OCI-LY1 (cell line): Measurements from ENCODE around the gene HLTF.

ENCODE experiments used
- H2AFZ ChIP-seq: fragments of 200-600 bp; sonication (generic), shearing (Covaris generic); 2 replicates; pipeline ENCODE4 v1.6.0; 2014; ENCODE audit warnings: antibody characterized with exemption, mild to moderate bottlenecking, low read length
- H3F3A ChIP-seq: fragments of 200-600 bp; sonication (generic), shearing (Covaris generic); 2 replicates; pipeline ENCODE4 v1.6.0; 2014; ENCODE audit warnings: mild to moderate bottlenecking, antibody characterized with exemption, low read length, moderate library complexity; ENCODE audit not compliant: insufficient read depth
- H3K27ac ChIP-seq: fragments of 200-600 bp; sonication (generic); 2 replicates; pipeline ENCODE4 v1.5.1; 2014; ENCODE audit warnings: low read length, mixed run types, mild to moderate bottlenecking, low read depth; ENCODE audit not compliant: poor library complexity, severe bottlenecking
- H3K27me3 ChIP-seq: fragments of 200-600 bp; sonication (generic); 2 replicates; pipeline ENCODE4 v1.6.0; 2014; ENCODE audit warnings: antibody characterized with exemption, mild to moderate bottlenecking, low read length, moderate library complexity; ENCODE audit not compliant: insufficient read depth
- H3K36me3 ChIP-seq: fragments of 200-600 bp; sonication (generic); 2 replicates; pipeline ENCODE4 v1.6.1; 2014; ENCODE audit warnings: mild to moderate bottlenecking, antibody characterized with exemption, low read length, moderate library complexity, mixed read lengths; ENCODE audit not compliant: insufficient read depth
- H3K4me1 ChIP-seq: fragments of 200-600 bp; sonication (generic); 2 replicates; pipeline ENCODE4 v1.5.1; 2014; ENCODE audit warnings: mild to moderate bottlenecking, low read length, moderate library complexity; ENCODE audit not compliant: insufficient read depth, severe bottlenecking
- H3K4me2 ChIP-seq: fragments of 200-600 bp; sonication (generic), shearing (Covaris generic); 2 replicates; pipeline ENCODE4 v1.6.1; 2014; ENCODE audit warnings: low read length
- H3K4me3 ChIP-seq: fragments of 200-600 bp; sonication (generic); 2 replicates; pipeline ENCODE4 v1.5.1; 2014; ENCODE audit warnings: low read length, low read depth, mild to moderate bottlenecking, mixed read lengths; ENCODE audit not compliant: poor library complexity, severe bottlenecking
- H3K79me2 ChIP-seq: fragments of 200-600 bp; shearing (Covaris generic); 2 replicates; pipeline ENCODE4 v1.6.1; 2016; ENCODE audit warnings: mixed run types, low read length, mixed read lengths; ENCODE audit not compliant: insufficient read depth
- H3K9ac ChIP-seq: fragments of 200-600 bp; sonication (generic), shearing (Covaris generic); 2 replicates; pipeline ENCODE4 v1.6.1; 2014; ENCODE audit warnings: mild to moderate bottlenecking, low read length, mixed read lengths
- H3K9me2 ChIP-seq: fragments of 200-600 bp; sonication (generic), shearing (Covaris generic); 2 replicates; pipeline ENCODE4 v1.6.1; 2014; ENCODE audit warnings: low read depth, mild to moderate bottlenecking, low read length, mixed read lengths
- H3K9me3 ChIP-seq: fragments of 200-600 bp; shearing (Covaris generic); 2 replicates; pipeline ENCODE4 v1.6.1; 2014; ENCODE audit warnings: low read length, mixed read lengths
- H4K20me1 ChIP-seq: fragments of 200-600 bp; sonication (generic), shearing (Covaris generic); 2 replicates; pipeline ENCODE4 v1.6.0; 2016; ENCODE audit warnings: mild to moderate bottlenecking, low read length; ENCODE audit not compliant: insufficient read depth
- EZH2 ChIP-seq: fragments of 200-600 bp; sonication (generic), shearing (Covaris generic); IDR thresholded peaks from 2 replicates; pipeline ENCODE4 v1.8.0; 2017; ENCODE audit warnings: borderline replicate concordance, mixed run types, mild to moderate bottlenecking, antibody characterized with exemption, low read length, moderate library complexity, mixed read lengths
- TF ChIP-seq, protein P1 (sequence below): fragments of 200-600 bp; sonication (generic), shearing (Covaris generic); IDR thresholded peaks from 2 replicates; pipeline ENCODE4 v1.5.1; 2017; ENCODE audit warnings: mild to moderate bottlenecking, antibody characterized with exemption, low read length, moderate library complexity, mixed read lengths

HLTF gene, protein sequence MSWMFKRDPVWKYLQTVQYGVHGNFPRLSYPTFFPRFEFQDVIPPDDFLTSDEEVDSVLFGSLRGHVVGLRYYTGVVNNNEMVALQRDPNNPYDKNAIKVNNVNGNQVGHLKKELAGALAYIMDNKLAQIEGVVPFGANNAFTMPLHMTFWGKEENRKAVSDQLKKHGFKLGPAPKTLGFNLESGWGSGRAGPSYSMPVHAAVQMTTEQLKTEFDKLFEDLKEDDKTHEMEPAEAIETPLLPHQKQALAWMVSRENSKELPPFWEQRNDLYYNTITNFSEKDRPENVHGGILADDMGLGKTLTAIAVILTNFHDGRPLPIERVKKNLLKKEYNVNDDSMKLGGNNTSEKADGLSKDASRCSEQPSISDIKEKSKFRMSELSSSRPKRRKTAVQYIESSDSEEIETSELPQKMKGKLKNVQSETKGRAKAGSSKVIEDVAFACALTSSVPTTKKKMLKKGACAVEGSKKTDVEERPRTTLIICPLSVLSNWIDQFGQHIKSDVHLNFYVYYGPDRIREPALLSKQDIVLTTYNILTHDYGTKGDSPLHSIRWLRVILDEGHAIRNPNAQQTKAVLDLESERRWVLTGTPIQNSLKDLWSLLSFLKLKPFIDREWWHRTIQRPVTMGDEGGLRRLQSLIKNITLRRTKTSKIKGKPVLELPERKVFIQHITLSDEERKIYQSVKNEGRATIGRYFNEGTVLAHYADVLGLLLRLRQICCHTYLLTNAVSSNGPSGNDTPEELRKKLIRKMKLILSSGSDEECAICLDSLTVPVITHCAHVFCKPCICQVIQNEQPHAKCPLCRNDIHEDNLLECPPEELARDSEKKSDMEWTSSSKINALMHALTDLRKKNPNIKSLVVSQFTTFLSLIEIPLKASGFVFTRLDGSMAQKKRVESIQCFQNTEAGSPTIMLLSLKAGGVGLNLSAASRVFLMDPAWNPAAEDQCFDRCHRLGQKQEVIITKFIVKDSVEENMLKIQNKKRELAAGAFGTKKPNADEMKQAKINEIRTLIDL

DNA sequence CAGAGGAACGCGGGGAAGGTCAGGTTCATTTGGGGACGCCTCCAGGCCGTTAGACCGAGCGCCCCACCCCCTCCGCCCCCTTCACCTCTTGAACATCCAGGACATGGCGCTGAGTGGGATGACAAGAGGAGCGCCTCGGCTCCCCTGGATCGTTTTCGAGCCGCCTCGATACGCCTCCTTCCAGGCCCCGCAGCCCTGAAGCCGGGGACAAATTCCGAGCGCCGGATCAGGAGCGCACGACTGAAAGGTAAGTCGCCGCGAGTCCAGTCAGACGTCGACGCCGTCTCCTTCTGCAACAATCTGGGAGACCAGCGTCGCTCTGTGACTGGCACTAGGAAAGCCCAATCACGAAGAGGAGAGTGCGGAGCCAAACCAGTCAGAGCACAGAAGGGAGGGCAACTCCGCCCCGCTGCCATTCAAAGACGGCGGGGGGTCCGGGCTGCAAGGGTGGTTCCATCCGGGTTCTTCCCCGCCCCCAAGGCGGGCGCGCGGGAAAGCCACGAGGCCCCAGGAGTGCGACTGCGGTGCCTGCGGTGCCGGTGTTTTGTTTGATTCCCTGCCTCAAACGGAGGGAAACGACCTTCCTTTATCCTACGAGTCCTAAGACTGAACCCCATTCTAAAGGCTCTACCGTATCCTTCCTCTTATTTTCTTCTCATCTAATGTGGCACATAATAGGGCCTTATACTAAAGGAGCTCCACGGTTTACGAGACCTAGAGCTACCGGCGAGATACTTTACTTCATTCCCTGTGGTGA lies at the start of gene HLTF:
Gene HLTF, minus strand, starts transcription at position 302 of the 757 bp plus-strand sequence. Its CDS starts 197 bp downstream, at position 105.
- peak within 1 kb of the TSS; percentile 89 for H3K4me2 ChIP-seq
- no peaks in the 10 kb centered on the region for H3K9me2 ChIP-seq
- H3K9me3 ChIP-seq: no peaks in the 10 kb centered on the region
- no peaks in the 10 kb centered on the region for H4K20me1 ChIP-seq
- peaks cover 34% of the 10 kb centered on the region for H3K36me3 ChIP-seq
- peaks cover 29% of the 10 kb centered on the region for H3K4me1 ChIP-seq
- 0 out of 2 replicates have a peak, but pooled peaks cover 6% of the 10 kb centered on the region for H3F3A ChIP-seq
- H3K79me2 ChIP-seq: peaks cover 37% of the 10 kb centered on the region
- peak within 1 kb of the TSS; percentile 90 for H2AFZ ChIP-seq
- peak within 1 kb of the TSS; percentile 66 for H3K9ac ChIP-seq
- peak within 1 kb of the TSS; percentile 67 for H3K4me3 ChIP-seq
- no peak for TF ChIP-seq EZH2
- TF ChIP-seq, protein P1, sequence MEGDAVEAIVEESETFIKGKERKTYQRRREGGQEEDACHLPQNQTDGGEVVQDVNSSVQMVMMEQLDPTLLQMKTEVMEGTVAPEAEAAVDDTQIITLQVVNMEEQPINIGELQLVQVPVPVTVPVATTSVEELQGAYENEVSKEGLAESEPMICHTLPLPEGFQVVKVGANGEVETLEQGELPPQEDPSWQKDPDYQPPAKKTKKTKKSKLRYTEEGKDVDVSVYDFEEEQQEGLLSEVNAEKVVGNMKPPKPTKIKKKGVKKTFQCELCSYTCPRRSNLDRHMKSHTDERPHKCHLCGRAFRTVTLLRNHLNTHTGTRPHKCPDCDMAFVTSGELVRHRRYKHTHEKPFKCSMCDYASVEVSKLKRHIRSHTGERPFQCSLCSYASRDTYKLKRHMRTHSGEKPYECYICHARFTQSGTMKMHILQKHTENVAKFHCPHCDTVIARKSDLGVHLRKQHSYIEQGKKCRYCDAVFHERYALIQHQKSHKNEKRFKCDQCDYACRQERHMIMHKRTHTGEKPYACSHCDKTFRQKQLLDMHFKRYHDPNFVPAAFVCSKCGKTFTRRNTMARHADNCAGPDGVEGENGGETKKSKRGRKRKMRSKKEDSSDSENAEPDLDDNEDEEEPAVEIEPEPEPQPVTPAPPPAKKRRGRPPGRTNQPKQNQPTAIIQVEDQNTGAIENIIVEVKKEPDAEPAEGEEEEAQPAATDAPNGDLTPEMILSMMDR: no peak
- no peaks in the 10 kb centered on the region for H3K27me3 ChIP-seq
- H3K27ac ChIP-seq: peak within 1 kb of the TSS; percentile 34

DNA sequence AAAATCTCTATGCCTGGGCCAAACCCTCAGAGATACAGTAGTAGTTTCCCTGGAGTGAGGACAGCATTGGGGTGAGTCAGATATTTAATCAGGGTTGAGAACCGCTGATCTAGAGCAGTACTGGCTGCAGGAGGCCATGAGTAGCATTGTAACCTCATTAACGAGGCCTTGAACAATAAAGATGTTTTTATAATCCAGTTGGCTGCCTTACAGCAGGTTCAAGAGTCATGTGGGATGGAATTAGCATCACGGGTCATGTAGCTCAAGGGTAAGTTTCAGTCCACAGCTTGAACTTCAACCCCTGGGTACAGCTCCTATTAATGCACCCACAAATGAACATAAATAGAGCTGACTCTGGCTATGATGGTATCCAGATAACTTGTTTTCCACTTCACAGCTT lies 48.2 kb upstream of the HLTF start:
- H2AFZ ChIP-seq: no peak overlapping the region
- H4K20me1 ChIP-seq: no peaks in the 10 kb centered on the region
- no peak overlapping the region for H3K27ac ChIP-seq
- peaks cover 11% of the 10 kb centered on the region; the same call in 1 of the 2 replicates for H3K36me3 ChIP-seq
- H3K9me2 ChIP-seq: no peaks in the 10 kb centered on the region
- no peak overlapping the region for H3K4me3 ChIP-seq
- H3F3A ChIP-seq: no peaks in the 10 kb centered on the region
- no peaks in the 10 kb centered on the region for H3K27me3 ChIP-seq
- H3K4me1 ChIP-seq: peaks cover 23% of the 10 kb centered on the region
- TF ChIP-seq EZH2: no peak
- TF ChIP-seq, protein P1: no peak
- H3K9me3 ChIP-seq: no peaks in the 10 kb centered on the region
- H3K4me2 ChIP-seq: no peak overlapping the region
- H3K79me2 ChIP-seq: peaks cover 28% of the 10 kb centered on the region
- H3K9ac ChIP-seq: no peak overlapping the region

DNA sequence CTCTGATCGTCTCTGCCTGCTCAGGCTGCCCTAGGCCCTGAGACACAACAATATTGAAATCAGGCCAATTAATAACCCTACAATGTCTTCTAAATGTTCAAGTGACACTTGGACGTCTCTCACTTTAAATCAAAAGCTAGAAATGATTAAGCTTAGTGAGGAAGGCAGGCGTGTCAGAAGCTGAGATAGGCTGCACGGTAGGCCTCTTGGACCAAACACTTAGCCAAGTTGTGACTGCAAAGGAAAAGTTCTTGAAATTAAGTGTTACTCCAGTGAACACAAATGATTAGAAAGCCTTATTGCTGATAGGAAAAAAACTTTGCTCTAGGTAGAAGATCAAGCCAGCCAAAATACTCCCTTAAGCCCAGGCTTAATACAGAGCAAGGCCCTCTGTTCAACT lies 45.3 kb upstream of the HLTF start:
- peaks cover 28% of the 10 kb centered on the region for H3K79me2 ChIP-seq
- H3K9me2 ChIP-seq: no peaks in the 10 kb centered on the region
- H3K4me3 ChIP-seq: peak overlapping the region; percentile 77
- H4K20me1 ChIP-seq: no peaks in the 10 kb centered on the region
- peaks cover 26% of the 10 kb centered on the region for H3K4me1 ChIP-seq
- H3K4me2 ChIP-seq: peak overlapping the region; percentile 69
- H3K9me3 ChIP-seq: no peaks in the 10 kb centered on the region
- H3K27ac ChIP-seq: peak overlapping the region; percentile 62
- H3K27me3 ChIP-seq: no peaks in the 10 kb centered on the region
- TF ChIP-seq, protein P1: no peak
- no peak for TF ChIP-seq EZH2
- peaks cover 11% of the 10 kb centered on the region; the same call in 1 of the 2 replicates for H3K36me3 ChIP-seq
- H2AFZ ChIP-seq: no peak overlapping the region
- H3K9ac ChIP-seq: peak overlapping the region; percentile 73
- no peaks in the 10 kb centered on the region for H3F3A ChIP-seq
